HG02981 (cell line): Measurements from ENCODE around the gene KIF1C.

Experiments
- ATAC-seq: cut with Tn5 transposase; IDR thresholded peaks from one replicate; pipeline ENCODE4 v1.9.1; 2021; ENCODE audit warnings: mild to moderate bottlenecking, moderate library complexity; ENCODE audit not compliant: unreplicated experiment

The KIF1C gene

DNA sequence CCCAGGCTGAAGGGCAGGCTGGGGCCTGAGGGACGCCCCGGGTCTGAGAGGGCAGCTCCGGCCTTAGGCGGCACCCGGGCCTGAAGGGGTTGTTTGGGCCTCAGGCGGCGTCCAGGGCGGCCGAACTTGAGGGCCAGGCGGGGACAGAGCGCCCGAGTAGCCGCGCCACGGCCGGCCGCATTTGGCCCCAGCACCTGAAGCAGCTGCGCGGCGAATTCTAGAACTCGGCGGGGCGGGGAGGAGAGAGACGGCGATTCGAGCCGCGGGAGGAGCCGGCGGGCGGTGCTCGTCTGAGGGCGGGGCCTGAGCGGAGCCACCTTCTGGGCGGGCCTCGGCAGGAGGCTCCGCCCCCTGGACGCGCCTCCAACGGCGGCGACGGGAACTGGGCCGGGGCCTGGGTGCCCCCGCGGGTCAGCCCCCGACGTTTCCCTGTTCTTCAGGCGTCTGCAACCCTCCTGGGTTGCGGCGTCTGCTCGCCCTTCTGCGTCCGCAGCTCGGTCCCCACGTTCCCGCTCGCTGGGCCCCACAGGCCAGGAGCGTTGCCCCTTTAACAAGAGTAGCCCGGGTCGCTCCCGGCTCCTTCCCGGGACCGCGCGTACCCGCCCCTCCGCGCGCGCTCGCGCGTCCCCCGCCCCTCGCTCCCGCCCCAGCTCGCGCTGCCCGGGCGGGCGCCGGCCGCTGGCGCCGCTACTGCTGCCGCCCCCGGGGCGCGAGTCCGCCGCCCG lies at the start of gene KIF1C, which contains the start of gene INCA1:
KIF1C (plus strand) TSS at position 649 of the 725 bp plus-strand sequence. CDS start 2,297 bp downstream, outside the sequence.
INCA1 (minus strand) TSS at position 221 of the 725 bp plus-strand sequence. CDS start 3,085 bp downstream, outside the sequence.
- peak; percentile 82 for ATAC-seq

- ATAC-seq, result no peak
These were observed 49.4 kb upstream of the KIF1C start, which contains the start of gene PFN1 for GRCh38 chr17:4948166-4948930. Gene PFN1 (minus strand): TSS chr17:4948530. CDS start chr17:4948394, 136 bp downstream.

GRCh38 chr17:4948931-4949320 lies 48.8 kb upstream of the KIF1C start:
- ATAC-seq, result no peak

DNA sequence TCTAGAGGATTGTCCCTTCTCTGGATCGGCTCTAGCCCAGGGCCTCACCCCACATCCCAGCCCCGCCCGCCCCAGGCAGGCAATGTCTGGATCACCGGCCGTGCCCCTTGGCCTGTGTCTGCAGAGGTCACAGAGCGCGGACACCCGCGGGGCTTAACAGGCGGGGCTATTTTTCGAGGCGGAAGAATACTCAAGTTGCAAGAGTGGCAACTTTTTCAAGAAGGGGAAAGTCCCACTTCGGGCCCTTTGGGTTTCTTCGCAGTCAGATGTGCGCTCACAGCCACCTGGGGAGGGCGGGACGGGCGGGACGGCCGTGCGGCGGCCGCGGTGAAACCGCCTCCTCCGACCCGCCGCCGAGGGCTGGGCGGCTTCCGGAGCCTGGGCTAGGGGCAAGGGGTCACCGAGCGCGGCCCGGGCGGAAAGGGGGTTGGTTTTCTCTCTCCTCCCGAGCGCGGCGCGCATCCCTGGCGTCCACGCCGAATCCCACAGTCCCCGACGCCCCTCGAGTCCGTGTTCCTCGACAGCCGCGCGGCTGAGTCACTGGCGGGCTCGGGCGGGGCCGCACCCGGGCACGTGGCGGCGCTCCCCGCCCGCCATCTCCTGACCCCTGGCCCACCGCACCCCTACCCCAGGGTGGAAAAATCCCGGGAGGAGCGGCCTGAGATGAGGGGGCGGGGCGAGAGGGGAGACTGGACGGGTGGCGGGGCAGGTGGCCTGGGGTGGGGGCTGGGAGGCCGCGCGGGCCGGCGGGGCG lies 48.3 kb upstream of the KIF1C start:
- no peak for ATAC-seq

DNA sequence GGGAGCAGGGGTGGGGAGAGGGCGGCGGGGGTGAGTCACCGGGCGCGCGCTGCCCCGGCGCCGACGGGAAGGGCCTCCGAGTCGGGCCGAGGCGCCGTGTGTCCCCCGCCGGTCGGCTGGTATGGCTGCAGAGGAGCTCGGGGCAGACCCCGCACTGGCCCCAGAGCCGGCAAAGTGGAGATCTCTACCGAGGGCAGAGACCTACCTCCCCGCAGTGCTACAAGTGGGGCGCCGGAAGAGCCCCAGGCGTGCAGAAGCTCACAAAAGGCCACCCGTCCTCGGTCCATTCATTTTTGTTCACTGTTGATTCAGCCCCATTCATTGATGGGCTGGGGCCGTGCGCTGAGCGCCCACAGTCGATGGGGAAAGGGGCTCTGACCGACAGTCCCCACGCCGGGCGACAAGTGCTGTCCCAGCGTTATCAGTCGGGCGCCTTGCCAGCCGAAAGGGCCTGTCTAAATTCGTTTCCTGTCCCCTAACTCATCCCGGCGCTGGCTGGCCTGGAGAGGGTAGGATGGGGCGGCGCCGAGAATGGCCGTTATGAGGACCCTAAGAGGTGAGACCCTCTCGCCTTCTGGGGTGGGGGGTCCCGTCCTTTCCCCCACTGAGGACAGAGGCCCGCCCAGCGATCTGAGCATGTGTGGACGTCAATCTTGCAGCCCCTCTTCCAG lies 47.5 kb upstream of the KIF1C start:
- no peak for ATAC-seq

DNA sequence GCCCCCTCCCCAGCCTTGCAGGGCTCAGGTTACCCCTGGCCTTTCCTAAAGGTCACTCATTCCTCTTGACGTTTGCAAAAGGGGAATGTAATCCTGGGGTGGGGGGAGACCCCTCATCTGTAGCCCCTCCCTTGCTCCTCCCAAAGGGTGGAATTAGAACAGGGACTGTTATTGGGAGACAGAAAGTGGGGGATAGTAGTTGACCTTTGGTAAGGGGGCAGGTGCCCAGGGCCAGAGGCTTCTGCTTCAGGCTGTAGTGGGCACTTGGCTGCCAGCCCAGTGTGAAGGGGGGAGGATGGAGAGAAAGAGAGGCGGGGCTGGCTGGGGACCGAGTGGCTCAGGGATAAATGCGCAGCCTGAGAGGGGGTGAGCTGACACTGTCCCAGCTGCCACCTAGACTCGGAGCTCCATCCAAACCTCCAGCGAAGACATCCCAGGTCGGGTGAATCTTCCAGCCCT lies 47.0 kb upstream of the KIF1C start, which contains the start of gene ENO3:
ENO3 (plus strand) TSS at position 374 of the 459 bp plus-strand sequence. CDS start 711 bp downstream, outside the sequence.
- no peak for ATAC-seq

DNA sequence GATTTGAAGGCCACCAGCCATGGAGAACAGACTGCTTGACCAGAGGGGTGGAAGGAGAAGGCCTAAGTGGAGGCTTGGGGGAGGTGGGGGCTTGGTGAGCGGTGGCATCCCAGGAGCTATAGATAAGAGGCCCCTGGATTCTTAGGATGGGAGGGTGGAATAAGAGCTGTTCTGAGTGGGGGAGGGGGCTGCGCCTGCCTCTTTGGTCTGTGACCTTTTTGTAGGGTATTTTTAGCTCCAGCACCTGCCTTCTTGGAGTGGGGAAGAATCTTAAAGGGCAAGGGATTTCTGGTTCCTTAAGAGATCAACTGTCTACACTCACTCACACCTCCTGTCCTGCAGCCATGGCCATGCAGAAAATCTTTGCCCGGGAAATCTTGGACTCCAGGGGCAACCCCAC lies 46.3 kb upstream of the KIF1C start:
- ATAC-seq, result no peak

DNA sequence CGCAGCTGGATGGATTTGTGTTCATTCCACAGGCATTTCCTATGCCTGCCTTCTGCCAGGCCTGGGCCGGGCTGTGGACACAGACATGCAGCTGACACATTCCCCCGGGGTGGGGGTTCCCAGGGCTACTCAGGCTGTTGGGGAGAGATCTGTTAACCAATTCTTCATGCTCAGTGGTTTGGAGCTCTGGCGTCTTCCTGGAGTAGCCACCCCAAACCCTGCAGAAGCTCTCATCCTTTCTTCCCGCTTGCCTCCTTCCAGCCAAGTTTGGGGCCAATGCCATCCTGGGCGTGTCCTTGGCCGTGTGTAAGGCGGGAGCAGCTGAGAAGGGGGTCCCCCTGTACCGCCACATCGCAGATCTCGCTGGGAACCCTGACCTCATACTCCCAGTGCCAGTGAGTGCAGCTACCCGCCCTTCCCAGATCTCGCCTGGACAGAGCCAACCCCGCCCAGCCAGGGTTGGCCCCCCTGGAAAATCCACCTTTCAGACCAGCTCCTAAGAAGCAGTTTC lies 44.2 kb upstream of the KIF1C start:
- ATAC-seq, result no peak

GRCh38 chr17:4955091-4955490 lies 42.7 kb upstream of the KIF1C start:
- no peak for ATAC-seq

GRCh38 chr17:4956493-4957061 lies 41.2 kb upstream of the KIF1C start:
- no peak for ATAC-seq

DNA sequence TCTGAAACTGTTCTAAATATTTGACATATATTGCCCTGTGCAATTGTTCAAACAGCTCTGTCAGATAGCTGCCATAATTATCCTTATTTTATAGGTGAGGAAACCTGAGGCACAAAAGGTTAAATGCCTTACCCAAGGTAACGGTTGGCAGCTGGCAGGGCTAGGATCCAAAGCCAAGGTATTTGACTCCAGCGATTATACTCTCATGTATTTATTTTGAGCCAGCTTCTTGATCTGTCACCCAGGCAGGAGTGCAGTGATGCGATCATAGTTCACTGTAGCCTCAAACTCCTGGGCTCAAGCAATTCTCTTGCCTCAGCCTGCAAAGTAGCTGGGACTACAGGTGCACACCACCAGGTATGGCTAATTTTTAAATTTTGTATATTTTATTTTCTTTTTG lies 39.6 kb upstream of the KIF1C start:
- ATAC-seq, result no peak

DNA sequence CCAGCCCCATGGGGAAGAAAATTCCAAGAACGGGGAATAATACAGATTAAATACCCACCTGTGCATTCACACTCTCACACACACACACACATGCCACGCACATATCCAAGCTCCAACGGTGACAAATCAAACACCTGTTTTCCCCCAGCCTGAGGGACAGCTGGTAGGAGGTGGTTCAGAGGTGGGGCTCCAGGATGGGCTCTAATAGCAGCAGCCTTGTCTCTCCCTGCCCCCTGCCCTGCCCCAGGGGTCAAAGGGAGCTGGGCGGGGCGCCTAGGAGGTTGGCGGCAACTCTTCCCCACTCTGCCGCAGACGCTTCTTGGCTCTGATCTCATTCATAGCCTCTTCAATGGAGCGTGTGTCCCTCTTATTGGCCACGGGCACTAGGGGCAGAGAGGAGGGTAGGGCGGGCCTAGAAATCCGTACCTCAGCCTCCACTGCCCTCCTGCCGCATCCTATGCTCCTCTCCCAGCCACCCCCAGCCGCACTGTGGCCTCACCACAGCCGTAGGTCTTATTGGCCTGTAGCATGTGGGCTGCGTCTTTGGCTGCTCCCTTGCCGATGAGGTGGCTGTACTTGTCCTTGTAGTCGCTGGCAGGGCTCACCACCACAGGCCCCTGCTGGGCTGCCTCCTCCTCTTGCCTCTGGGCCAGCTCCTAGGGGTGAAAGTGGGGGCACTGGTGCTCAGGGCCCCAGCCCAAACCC lies 38.3 kb upstream of the KIF1C start:
- no peak for ATAC-seq

- ATAC-seq, result no peak
These were observed 37.3 kb upstream of the KIF1C start for GRCh38 chr17:4960279-4960922.

DNA sequence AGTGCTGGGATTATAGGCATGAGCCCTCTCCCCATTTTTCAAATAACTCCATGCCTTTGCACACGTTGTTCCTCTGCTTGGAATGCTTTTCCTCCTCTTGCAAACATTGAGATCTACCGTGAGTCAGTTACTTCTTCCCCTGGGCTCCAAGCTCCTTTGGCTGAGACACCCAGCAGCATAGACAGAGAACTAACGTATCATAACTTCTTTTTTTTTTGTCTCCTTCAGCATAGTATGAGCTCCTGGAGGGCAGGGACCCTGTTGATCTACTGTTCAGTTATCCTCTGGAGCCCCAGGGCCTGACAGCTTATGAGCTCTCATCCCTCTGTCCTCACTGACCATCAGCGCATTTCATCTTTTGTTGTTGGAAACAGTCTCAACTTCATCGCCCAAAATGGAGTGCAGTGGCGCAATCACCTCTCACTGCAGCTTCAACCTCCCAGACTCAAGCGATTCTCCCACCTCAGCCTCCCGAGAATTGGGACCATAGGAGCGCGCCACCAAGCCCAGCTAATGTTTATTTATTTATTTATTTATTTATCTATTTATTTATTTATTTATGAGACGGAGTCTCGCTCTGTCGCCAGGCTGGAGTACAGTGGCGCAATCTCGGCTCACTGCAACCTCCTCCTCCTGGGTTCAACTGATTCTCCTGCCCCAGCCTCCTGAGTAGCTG lies 32.3 kb upstream of the KIF1C start:
- no peak for ATAC-seq

DNA sequence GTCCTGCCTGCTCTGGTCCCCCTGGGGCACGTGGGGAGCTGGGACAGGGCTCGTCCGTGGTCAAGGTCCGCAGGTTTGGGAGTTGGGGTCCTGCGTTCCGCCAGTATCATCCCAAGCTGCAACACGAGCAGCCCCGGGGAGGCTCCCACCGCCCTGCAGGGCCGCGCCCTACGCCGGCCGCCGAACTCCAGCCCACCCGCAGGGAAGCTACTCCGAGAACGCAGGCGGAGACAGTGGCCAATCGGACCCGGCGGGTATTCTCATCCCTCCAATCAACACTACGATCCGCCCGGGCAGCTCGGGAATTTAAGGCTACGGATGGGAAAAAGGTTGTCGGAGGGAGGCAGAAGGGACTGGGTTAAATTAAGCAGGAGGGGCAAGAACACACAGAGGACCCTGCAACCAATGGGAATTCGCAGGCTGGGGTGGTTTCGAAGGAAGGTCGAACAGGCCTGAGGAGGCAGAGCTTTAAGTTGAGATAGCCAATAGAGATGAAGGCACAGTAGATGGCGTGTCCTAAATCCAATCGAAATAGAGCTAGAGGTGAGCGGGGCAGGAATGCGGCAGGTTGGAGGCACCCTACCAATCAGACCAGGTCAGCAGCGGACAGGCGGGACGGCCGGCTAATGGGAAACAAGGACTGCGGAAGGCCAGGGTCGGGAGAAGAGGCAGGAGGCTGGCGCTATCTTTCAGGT lies 30.8 kb upstream of the KIF1C start:
- peak; percentile 85 for ATAC-seq

GRCh38 chr17:4967539-4968485 lies 29.9 kb upstream of the KIF1C start, which contains the start of gene SPAG7:
Gene SPAG7 (minus strand): TSS chr17:4967817. CDS start chr17:4967804, 13 bp downstream.
- ATAC-seq, result peak; percentile 51
